Heart left ventricle (tissue), 13 donors: Measurements from ENCODE around the gene ACSF2.

ENCODE experiments used
- POLR2A ChIP-seq, 2 donors: fragments of 450-650 bp; IDR thresholded peaks; one replicate each; pipeline ENCODE4 v1.6.1; 2017; ENCODE audit warnings: antibody characterized with exemption in 2 of 2, mild to moderate bottlenecking in 2 of 2, moderate library complexity in 2 of 2
- TF ChIP-seq, protein P1 (sequence below), 12 donors: fragments of 200-600 bp; sonication (generic) in 4 of 12; IDR thresholded peaks; one replicate each; pipeline versions ENCODE4 v1.5.0 to v1.8.0; 2018 to 2022; ENCODE audit warnings: antibody characterized with exemption in 12 of 12, mild to moderate bottlenecking in 5 of 12
- donor health status: ischemic (EF 13 %, LVEDD 7.1; RV severe dilation, severe dysfunction).
- donor health status: DM: no; HTN: yes; CAD: no.
- donor health status: DM: no; HTN: no; CAD: no.
- donor health status: ischemic (EF 25% LVEDD 6.9; RV normal size, moderate dysfunction).
- donor health status: ischemic (EF 25% LVEDD 5.7; RV mildly dilated, moderate dysfunction).
- donor health status: ischemic (EF 35%, LVEDD 5.7; RV mildly dilated, moderate dysfunction).
- donor health status: nonischemic (EF 11% LVEDD 7.7; RV severe dilation, severe dysfunction).
- donor health status: DM: yes; HTN: yes; CAD: no.
- donor health status: PGD.
- donor health status: ischemic (EF 29% LVEDD 5.4; RV normal size, mild dysfunction).
- donor health status: nonischemic (EF 23%, LVEDD 6.1; RV moderate dilation, normal function).

DNA sequence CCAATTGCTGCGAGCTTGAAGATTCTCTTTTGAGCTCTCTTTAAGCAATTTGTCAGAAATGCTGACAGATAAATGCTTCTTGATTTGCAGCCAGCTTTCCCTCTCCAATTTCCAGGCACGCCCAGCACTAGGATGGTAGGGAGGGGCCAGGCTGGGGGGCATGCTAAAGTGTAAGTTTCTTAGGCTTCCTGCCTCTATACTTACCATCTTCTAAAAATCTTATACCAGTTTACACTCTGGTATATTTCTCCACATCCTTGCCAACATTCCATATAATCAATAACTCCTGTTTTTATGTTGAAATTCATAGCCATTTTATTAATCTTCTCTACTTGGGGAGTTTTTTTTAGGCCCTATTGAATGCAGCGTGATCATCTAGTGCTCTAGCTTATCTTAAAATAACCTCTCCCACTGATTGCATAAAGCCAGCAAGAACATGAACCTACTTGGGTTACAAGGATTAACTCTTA, 17.5 kb downstream of the ACSF2 start:
- TF ChIP-seq, protein P1, sequence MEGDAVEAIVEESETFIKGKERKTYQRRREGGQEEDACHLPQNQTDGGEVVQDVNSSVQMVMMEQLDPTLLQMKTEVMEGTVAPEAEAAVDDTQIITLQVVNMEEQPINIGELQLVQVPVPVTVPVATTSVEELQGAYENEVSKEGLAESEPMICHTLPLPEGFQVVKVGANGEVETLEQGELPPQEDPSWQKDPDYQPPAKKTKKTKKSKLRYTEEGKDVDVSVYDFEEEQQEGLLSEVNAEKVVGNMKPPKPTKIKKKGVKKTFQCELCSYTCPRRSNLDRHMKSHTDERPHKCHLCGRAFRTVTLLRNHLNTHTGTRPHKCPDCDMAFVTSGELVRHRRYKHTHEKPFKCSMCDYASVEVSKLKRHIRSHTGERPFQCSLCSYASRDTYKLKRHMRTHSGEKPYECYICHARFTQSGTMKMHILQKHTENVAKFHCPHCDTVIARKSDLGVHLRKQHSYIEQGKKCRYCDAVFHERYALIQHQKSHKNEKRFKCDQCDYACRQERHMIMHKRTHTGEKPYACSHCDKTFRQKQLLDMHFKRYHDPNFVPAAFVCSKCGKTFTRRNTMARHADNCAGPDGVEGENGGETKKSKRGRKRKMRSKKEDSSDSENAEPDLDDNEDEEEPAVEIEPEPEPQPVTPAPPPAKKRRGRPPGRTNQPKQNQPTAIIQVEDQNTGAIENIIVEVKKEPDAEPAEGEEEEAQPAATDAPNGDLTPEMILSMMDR (IDR thresholded peaks at IDR 0.05), result no peak
- no peak for TF ChIP-seq POLR2A (IDR thresholded peaks at IDR 0.05)
